K562 (cell line): Measurements from ENCODE around the gene PCDH9. TPM values are rescaled to one million over a fixed set of nuclear protein-coding genes. Genes with fewer than 3 reads are reported as not detected.

ENCODE experiments used
- ATAC-seq: fragments of 200-7000 bp; cut with Tn5 transposase; 3 replicates; pipeline ENCODE4 v1.9.1; 2020; ENCODE audit warnings: moderate library complexity
- BruUV-seq: library from RNA; stranded (reverse); fragments of 400-500 nt; replicated peaks from 2 replicates; lab custom pipeline; 2021; lab: Mats Ljungman, UMichigan
- CTCF ChIA-PET: fragments of 300-600 bp; formaldehyde crosslinking; extraction: SDS; loops from one replicate; lab custom pipeline; 2021; ENCODE audit warnings: low intra/inter-chr PET ratio; lab: Yijun Ruan, JAX
- POLR2A ChIA-PET: fragments of 300-600, 350-650 bp; sonication (Branson Sonifier 250); formaldehyde crosslinking; extraction: SDS; loops from one replicate; lab custom pipeline; 2021; ENCODE audit warnings: antibody characterized with exemption, inconsistent platforms; lab: Yijun Ruan, JAX
- DNase-seq, 4 experiments: peaks; one replicate each; pipeline versions ENCODE4 v3.0.0 to v3.0.0-alpha.2; 2011 to 2018; ENCODE audit warnings: low spot score in 3 of 4, mixed read lengths in 3 of 4; ENCODE audit errors: extremely low read depth in 1 of 4
- FAIRE-seq: peaks from 2 replicates; lab custom pipeline; 2011; peaks lifted over from hg19 to GRCh38; lab: Jason Lieb, UNC
- H2AFZ ChIP-seq: 2 replicates; pipeline ENCODE4 v1.6.0; 2011; ENCODE audit warnings: low read depth, low read length, control low read depth, inconsistent platforms
- H3K27ac ChIP-seq: fragments of 200-600 bp; 3 replicates; pipeline ENCODE4 v1.8.0; 2011; ENCODE audit warnings: low read depth, mild to moderate bottlenecking, control low read depth, inconsistent platforms, low read length, moderate library complexity, mixed read lengths; ENCODE audit errors: extremely low read depth
- H3K27me3 ChIP-seq, 2 experiments: fragments of 300-600 bp in 1 of 2; 2 replicates in 1 of 2; 3 replicates in 1 of 2; pipeline versions ENCODE4 v1.6.0 to v1.8.0; 2011; ENCODE audit warnings: inconsistent platforms in 2 of 2, low read length in 2 of 2, mild to moderate bottlenecking in 1 of 2, mixed read lengths in 1 of 2, moderate library complexity in 1 of 2; ENCODE audit not compliant: control insufficient read depth in 2 of 2, insufficient read depth in 2 of 2
- H3K36me3 ChIP-seq: fragments of 300-600 bp; 3 replicates; pipeline ENCODE4 v1.8.0; 2011; ENCODE audit warnings: mild to moderate bottlenecking, low read length, inconsistent platforms; ENCODE audit not compliant: control insufficient read depth, insufficient read depth
- H3K4me1 ChIP-seq, 2 experiments: fragments of 200-600 bp in 1 of 2; replicated peaks in 1 of 2; 2 replicates in 1 of 2; 3 replicates in 1 of 2; pipeline versions ENCODE4 v1.5.1 to v1.8.0; 2011; ENCODE audit warnings: inconsistent platforms in 2 of 2, low read length in 2 of 2, mild to moderate bottlenecking in 1 of 2, mixed read lengths in 1 of 2, moderate library complexity in 1 of 2; ENCODE audit not compliant: control insufficient read depth in 2 of 2, insufficient read depth in 2 of 2
- H3K4me2 ChIP-seq: 2 replicates; pipeline ENCODE4 v1.6.1; 2011; ENCODE audit warnings: low read length, control low read depth, inconsistent platforms, mixed read lengths; ENCODE audit not compliant: insufficient read depth
- H3K4me3 ChIP-seq: fragments of 200-600 bp; sonication (generic), shearing (Covaris generic); 2 replicates; pipeline ENCODE4 v1.5.1; 2016; ENCODE audit warnings: control low read depth, inconsistent platforms
- H3K79me2 ChIP-seq: fragments of 200-600 bp; 3 replicates; pipeline ENCODE4 v1.8.0; 2011; ENCODE audit warnings: low read length, inconsistent platforms; ENCODE audit not compliant: control insufficient read depth, insufficient read depth
- H3K9ac ChIP-seq, 2 experiments: 2 replicates each; pipeline versions ENCODE4 v1.6.0 to v1.6.1; 2011; ENCODE audit warnings: low read depth in 2 of 2, low read length in 2 of 2, control low read depth in 1 of 2, inconsistent platforms in 1 of 2, mild to moderate bottlenecking in 1 of 2, mixed read lengths in 1 of 2; ENCODE audit not compliant: insufficient read depth in 1 of 2
- H3K9me1 ChIP-seq: one replicate; pipeline ENCODE4 v1.6.0; 2011; ENCODE audit warnings: inconsistent platforms, mild to moderate bottlenecking, low read length, moderate library complexity; ENCODE audit not compliant: control insufficient read depth, insufficient read depth
- H3K9me3 ChIP-seq: replicated peaks from 2 replicates; pipeline ENCODE4 v1.5.1; 2011; ENCODE audit warnings: low read depth, low read length, inconsistent platforms; ENCODE audit not compliant: control insufficient read depth, insufficient read depth
- H4K20me1 ChIP-seq: replicated peaks from 2 replicates; pipeline ENCODE4 v1.6.1; 2011; ENCODE audit warnings: low read length, inconsistent platforms, mixed read lengths; ENCODE audit not compliant: control insufficient read depth, insufficient read depth
- ARNT ChIP-seq, 2 experiments: fragments of 450-650 bp; IDR thresholded peaks; 2 replicates each; pipeline ENCODE4 v1.6.1; 2016; ENCODE audit warnings: mild to moderate bottlenecking in 1 of 2
- GABPA ChIP-seq: fragments of 200-800 bp; sonication (Bioruptor generic); conservative IDR thresholded peaks from 2 replicates; pipeline ENCODE4 v1.6.1; 2016; ENCODE audit warnings: low read depth, missing genetic modification characterization, missing compliant biosample characterization
- NR2C1 ChIP-seq, 2 experiments: fragments of 450-650 bp; IDR thresholded peaks; 2 replicates each; pipeline ENCODE4 v1.6.1; 2017; ENCODE audit warnings: mild to moderate bottlenecking in 2 of 2, antibody characterized with exemption in 1 of 2, inconsistent platforms in 1 of 2, missing compliant biosample characterization in 1 of 2, missing genetic modification characterization in 1 of 2
- PCBP1 ChIP-seq: fragments of 200-400 bp; formaldehyde crosslinking; IDR thresholded peaks from 2 replicates; pipeline ENCODE4 v1.6.1; 2018; ENCODE audit warnings: mild to moderate bottlenecking, low read depth, low read length; ENCODE audit not compliant: poor library complexity, severe bottlenecking
- PTBP1 ChIP-seq: fragments of 200-400 bp; formaldehyde crosslinking; IDR thresholded peaks from 2 replicates; pipeline ENCODE4 v1.6.1; 2017; ENCODE audit warnings: low read depth, low read length
- RFX1 ChIP-seq: fragments of 450-650 bp; IDR thresholded peaks from 2 replicates; pipeline ENCODE4 v1.6.1; 2016; ENCODE audit warnings: mild to moderate bottlenecking, moderate library complexity
- ZFP1 ChIP-seq: fragments of 450-650 bp; formaldehyde crosslinking; IDR thresholded peaks from 2 replicates; pipeline ENCODE4 v1.4.0; 2020; ENCODE audit warnings: mild to moderate bottlenecking, mixed read lengths
- ZNF398 ChIP-seq: fragments of 250-450 bp; sonication (Bioruptor Pico); IDR thresholded peaks from 2 replicates; pipeline ENCODE4 v1.8.0; 2021; ENCODE audit warnings: moderate library complexity, mild to moderate bottlenecking, inconsistent platforms
- ZNF444 ChIP-seq: fragments of 250-450 bp; sonication (Bioruptor Pico); IDR thresholded peaks from 2 replicates; pipeline ENCODE4 v1.4.0; 2020; ENCODE audit warnings: mild to moderate bottlenecking, moderate library complexity
- ZNF717 ChIP-seq: fragments of 250-450 bp; sonication (Bioruptor Pico); IDR thresholded peaks from 2 replicates; pipeline ENCODE4 v1.5.0; 2021
- WGBS: fragments of 100-300 bp; shearing (Covaris generic); methylation state at CpG from one replicate; pipeline ENCODE4 v1.1.6; 2016; ENCODE audit warnings: low coverage, mixed read lengths; ENCODE audit not compliant: insufficient coverage; ENCODE audit errors: missing lambda C conversion rate; 5-methylcytosine and 5-hydroxymethylcytosine counted together
- in situ Hi-C: fragments of 300-500 bp; cut with MboI; formaldehyde crosslinking; loops from 4 replicates; pipeline ENCODE4 v1.15.0; 2018; ENCODE audit warnings: inconsistent platforms, mixed read lengths
- intact Hi-C: fragments of 100-400 bp; cut with micrococcal nuclease; formaldehyde crosslinking; loops from 2 replicates; pipeline ENCODE4 v1.14.2; 2022
- polyA plus RNA-seq, 8 experiments: library from polyadenylated mRNA; depleted of rRNA in 4 of 8; stranded (reverse) in 5 of 8; unstranded in 3 of 8; fragments of >200 nt; fragmentation: Nextera tagmentation in 2 of 8; fragmentation: Illumina TruSeq in 1 of 8; extraction: Ambion mirVana in 2 of 8; extraction: Trizol in 1 of 8; gene quantifications; 2 replicates each; pipeline versions ENCODE4 v1.2.1 to v1.2.3, GENCODE V29; 2011 to 2014; ENCODE audit warnings: inconsistent platforms in 1 of 8, missing spikeins in 1 of 8
- total RNA-seq, 7 experiments: library from RNA; depleted of rRNA in 6 of 7; stranded (reverse); fragments of >200 nt in 6 of 7; fragmentation: Illumina TruSeq in 2 of 7; extraction: Trizol in 2 of 7; gene quantifications; 2 replicates each; pipeline versions ENCODE4 v1.2.1 to v1.2.3, GENCODE V29; 2011 to 2021; ENCODE audit warnings: low replicate concordance in 1 of 7
- TF ChIP-seq, protein P1 (sequence below): fragments of 200-800 bp; sonication (Bioruptor generic); IDR thresholded peaks from 2 replicates; pipeline ENCODE4 v1.6.1; 2016; ENCODE audit warnings: missing genetic modification characterization, missing compliant biosample characterization
- TF ChIP-seq, protein P2 (sequence below): conservative IDR thresholded peaks from 2 replicates; pipeline ENCODE4 v1.6.1; 2011; ENCODE audit warnings: low read depth, mild to moderate bottlenecking, low read length; ENCODE audit not compliant: control insufficient read depth

The PCDH9 gene
- total and polyA plus RNA-seq, 9 of the 15 experiments (the other 6 are each of a cell fraction or from before 2014, with no cell fraction given): 1.1 to 6.7 (median 4.9) TPM

DNA sequence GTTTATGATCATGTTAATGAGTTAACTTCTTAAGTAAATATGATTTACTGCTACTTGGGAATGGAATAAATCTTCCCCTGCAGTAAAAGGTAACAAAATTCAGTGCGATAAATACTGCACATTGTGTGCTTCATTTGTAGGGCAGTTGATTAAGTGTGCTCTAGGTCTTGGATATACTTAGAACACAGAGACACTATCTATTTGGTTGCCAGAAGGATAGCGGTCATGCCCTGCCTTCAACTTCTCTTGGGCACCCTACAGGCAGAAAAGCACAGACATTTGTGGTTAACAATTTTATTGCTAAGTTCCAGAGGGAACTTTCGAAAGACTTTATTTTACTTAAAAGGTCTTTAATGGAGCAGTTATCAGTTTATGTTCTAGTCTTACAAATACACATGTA, 605.8 kb downstream of the PCDH9 start:
- CTCF ChIA-PET: no interaction called here
- TF ChIP-seq ZNF444 (CRISPR knock-in tag): no peak
- TF ChIP-seq RFX1: no peak
- no peak for TF ChIP-seq ZNF398
- TF ChIP-seq NR2C1 (IDR thresholded peaks at IDR 0.05): no peak
- no peak for TF ChIP-seq NR2C1 (tag; IDR thresholded peaks at IDR 0.05)
- TF ChIP-seq, protein P1, sequence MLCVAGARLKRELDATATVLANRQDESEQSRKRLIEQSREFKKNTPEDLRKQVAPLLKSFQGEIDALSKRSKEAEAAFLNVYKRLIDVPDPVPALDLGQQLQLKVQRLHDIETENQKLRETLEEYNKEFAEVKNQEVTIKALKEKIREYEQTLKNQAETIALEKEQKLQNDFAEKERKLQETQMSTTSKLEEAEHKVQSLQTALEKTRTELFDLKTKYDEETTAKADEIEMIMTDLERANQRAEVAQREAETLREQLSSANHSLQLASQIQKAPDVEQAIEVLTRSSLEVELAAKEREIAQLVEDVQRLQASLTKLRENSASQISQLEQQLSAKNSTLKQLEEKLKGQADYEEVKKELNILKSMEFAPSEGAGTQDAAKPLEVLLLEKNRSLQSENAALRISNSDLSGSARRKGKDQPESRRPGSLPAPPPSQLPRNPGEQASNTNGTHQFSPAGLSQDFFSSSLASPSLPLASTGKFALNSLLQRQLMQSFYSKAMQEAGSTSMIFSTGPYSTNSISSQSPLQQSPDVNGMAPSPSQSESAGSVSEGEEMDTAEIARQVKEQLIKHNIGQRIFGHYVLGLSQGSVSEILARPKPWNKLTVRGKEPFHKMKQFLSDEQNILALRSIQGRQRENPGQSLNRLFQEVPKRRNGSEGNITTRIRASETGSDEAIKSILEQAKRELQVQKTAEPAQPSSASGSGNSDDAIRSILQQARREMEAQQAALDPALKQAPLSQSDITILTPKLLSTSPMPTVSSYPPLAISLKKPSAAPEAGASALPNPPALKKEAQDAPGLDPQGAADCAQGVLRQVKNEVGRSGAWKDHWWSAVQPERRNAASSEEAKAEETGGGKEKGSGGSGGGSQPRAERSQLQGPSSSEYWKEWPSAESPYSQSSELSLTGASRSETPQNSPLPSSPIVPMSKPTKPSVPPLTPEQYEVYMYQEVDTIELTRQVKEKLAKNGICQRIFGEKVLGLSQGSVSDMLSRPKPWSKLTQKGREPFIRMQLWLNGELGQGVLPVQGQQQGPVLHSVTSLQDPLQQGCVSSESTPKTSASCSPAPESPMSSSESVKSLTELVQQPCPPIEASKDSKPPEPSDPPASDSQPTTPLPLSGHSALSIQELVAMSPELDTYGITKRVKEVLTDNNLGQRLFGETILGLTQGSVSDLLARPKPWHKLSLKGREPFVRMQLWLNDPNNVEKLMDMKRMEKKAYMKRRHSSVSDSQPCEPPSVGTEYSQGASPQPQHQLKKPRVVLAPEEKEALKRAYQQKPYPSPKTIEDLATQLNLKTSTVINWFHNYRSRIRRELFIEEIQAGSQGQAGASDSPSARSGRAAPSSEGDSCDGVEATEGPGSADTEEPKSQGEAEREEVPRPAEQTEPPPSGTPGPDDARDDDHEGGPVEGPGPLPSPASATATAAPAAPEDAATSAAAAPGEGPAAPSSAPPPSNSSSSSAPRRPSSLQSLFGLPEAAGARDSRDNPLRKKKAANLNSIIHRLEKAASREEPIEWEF (CRISPR knock-in tag): no peak
- TF ChIP-seq GABPA (tag): no peak
- TF ChIP-seq PTBP1: no peak
- TF ChIP-seq, protein P2, sequence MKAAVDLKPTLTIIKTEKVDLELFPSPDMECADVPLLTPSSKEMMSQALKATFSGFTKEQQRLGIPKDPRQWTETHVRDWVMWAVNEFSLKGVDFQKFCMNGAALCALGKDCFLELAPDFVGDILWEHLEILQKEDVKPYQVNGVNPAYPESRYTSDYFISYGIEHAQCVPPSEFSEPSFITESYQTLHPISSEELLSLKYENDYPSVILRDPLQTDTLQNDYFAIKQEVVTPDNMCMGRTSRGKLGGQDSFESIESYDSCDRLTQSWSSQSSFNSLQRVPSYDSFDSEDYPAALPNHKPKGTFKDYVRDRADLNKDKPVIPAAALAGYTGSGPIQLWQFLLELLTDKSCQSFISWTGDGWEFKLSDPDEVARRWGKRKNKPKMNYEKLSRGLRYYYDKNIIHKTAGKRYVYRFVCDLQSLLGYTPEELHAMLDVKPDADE: no peak
- no peak for TF ChIP-seq ZFP1 (CRISPR knock-in tag)
- TF ChIP-seq PCBP1: no peak
- TF ChIP-seq ARNT (IDR thresholded peaks at IDR 0.05): no peak
- no peak for TF ChIP-seq ZNF717 (CRISPR knock-in tag)

More for the DNA sequence above, 605.8 kb downstream of the PCDH9 start:
- Histone ChIP-seq H3K9me1 (no peaks in the 10 kb centered on the region), H3K9me3 (no peaks in the 10 kb centered on the region), H3K9ac (no peak overlapping the region), H2AFZ (no peak overlapping the region), H3K27ac (no peak overlapping the region), H3K4me3 (no peak overlapping the region), H3K27me3 (no peaks in the 10 kb centered on the region), H3K36me3 (no peaks in the 10 kb centered on the region), H3K4me1 (no peaks in the 10 kb centered on the region), H3K4me2 (no peak overlapping the region), H4K20me1 (no peaks in the 10 kb centered on the region), H3K79me2 (no peaks in the 10 kb centered on the region)
- ATAC-seq (no peak), DNase-seq (no peak), FAIRE-seq (no peak)
- POLR2A ChIA-PET: no interaction called here
- BruUV-seq: no TSS peak
- WGBS: 49% methylated on average over 3 of the region's 3 CpGs
- intact Hi-C loops: no loop called here
- in situ Hi-C loops: no loop called here
